GM19468 (cell line): Measurements from ENCODE around the gene TMEM115.

Source experiments
- ATAC-seq: cut with Tn5 transposase; IDR thresholded peaks from one replicate; pipeline ENCODE4 v1.9.1; 2021; ENCODE audit warnings: mild to moderate bottlenecking, moderate library complexity, moderate number of reproducible peaks; ENCODE audit not compliant: unreplicated experiment; ENCODE audit errors: extremely low read depth

The TMEM115 gene, protein sequence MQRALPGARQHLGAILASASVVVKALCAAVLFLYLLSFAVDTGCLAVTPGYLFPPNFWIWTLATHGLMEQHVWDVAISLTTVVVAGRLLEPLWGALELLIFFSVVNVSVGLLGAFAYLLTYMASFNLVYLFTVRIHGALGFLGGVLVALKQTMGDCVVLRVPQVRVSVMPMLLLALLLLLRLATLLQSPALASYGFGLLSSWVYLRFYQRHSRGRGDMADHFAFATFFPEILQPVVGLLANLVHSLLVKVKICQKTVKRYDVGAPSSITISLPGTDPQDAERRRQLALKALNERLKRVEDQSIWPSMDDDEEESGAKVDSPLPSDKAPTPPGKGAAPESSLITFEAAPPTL

DNA sequence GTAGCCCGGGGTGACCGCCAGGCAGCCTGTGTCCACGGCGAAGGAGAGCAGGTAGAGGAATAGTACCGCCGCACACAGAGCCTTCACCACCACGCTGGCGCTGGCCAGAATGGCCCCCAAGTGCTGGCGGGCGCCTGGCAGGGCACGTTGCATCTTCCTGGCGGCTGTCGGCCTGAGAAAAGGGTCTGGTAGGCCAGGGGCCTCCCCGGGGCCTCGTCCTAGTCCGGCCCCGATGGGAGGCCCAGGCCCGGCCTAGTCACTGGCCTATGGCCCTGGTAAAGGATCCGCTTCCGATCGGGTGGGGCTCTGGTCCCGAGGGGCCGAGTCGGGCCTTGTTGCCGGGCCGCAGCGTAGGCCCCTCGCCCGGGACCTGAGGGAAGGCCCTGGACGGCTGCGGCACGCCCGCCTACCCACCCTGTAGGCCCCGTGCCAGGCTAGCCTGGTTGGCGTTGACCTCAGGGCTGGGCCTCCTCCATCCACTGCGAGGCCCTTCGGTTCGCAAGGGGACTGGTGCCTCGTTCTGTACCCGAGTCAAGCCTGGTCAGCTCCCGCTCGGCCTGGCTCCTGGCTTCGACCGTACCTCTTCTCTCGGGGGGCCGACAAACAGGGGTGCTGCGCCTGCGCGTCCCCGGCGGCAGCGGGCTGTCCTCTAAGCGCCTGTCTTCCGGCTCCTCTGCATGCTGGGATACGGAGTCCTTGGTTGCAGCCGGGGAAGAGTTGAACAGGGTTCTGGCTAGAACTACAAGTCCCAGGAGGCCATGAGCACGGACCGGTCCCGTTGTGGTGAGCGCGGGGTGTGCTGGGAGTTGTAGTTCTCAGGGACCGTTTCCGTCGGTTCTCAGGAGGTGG lies at the start of gene TMEM115:
Gene TMEM115 (minus strand): TSS at position 611 of the 849 bp plus-strand sequence. CDS start 458 bp downstream, at position 153.
- ATAC-seq = peak; percentile 83

DNA sequence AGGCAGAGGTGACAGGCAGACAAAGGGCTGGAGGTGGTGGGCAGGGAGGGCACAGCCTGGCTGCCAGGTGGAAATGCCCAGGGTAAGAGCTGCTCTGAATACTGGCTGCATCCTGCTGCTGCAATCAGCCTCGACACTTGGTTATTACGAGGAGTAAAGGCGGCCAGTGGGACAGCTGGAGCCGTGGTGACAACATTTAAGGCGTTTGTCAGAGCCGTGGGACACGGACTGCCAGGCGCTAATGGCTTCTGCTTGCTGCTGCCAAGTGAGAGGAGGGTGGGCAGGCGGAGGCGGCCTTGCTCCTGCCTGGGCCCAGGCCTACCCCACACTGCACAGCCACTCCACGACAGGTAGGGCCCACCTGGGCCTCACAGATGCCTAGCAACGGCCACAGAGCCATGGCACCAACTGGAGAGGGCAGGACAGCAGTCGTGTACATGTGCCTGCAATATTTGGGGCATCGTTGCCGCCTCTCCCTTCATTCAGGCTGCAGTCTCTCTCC lies 49.2 kb upstream of the TMEM115 start:
- no peak for ATAC-seq

DNA sequence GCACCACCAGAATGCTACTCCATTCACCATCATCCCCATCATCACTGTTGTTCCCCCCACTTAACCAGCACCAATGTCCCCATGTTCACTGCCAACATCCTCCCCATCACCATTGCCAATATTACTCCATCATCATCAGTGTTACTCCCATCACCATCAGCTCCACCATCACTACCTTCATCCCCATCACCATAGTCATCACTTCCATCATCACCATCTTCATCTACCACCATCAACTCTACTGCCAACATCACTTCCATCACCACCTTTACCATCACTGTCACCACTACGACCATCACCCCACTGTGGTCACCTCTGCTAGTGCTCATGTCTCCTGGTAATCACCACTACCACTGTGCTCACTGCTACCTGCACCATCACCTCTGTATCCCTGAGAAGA lies 47.2 kb upstream of the TMEM115 start:
- no peak for ATAC-seq

DNA sequence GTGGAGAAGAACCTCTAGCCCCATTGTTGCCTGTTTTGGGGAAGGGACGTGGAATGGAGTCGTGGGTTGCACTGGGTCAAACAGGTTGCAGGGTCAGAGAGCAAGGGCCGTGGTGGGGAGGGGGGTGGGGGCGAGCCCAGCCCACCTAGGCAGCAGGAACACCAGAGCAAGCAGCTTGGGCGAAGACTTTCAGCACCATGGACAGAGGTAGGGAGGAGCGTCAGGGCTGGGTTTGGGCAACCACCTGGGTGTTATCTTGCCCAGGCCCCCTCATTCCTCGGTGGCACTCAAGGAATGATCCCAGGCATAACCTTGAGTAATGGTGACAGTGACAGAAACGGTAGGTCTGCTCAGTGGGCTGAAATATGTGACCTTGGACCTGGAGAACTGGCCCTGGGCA lies 45.9 kb upstream of the TMEM115 start:
- no peak for ATAC-seq

DNA sequence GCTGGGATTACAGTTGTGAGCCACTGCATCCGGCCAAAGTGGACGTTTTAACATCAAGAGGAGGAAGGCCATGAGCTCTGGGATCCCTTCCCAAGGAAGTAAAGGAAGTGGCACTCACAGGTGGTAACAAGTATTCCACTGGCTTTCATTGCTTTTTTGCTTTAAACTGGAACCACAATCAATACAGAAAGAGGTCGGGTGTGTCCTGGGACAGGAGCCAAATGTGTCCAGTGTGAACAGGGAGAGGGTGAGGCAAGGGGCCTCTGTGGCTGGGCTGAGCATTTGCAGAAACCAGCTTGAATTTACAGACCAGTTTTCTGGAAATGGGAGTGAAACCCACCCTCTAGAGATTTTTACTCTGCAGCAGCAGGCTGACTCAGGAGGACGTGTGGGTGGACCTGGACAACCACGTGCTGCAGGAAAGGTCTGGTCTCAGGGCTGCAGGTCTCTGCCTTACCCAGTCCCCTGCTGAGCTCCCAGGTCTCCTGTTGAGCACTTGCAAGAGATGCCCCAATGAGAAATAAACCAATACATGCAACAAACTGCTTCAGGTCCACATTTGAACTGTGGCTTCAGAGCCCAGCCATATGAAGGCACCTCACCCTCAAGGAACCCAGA lies 42.8 kb upstream of the TMEM115 start:
- ATAC-seq = no peak

DNA sequence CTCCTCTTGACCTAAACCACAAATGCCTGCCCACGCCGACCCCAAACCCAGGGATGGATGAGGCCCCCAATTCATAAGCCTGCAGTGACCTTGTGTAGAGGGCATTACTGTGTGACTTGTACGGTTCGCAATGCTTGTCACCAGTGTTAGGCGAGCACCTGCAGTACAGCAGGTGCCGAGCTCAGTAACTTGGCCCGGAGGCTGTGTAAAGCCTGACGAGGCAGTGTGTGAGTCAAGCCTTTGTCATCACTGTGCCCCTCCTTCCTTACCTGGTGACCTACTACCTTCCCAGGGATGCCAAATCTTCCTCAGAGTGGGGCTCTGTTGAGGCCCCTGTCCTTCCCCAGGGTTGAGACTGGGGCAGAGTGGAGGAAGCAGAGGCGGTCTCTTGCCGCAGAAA lies 37.2 kb upstream of the TMEM115 start:
- no peak for ATAC-seq

DNA sequence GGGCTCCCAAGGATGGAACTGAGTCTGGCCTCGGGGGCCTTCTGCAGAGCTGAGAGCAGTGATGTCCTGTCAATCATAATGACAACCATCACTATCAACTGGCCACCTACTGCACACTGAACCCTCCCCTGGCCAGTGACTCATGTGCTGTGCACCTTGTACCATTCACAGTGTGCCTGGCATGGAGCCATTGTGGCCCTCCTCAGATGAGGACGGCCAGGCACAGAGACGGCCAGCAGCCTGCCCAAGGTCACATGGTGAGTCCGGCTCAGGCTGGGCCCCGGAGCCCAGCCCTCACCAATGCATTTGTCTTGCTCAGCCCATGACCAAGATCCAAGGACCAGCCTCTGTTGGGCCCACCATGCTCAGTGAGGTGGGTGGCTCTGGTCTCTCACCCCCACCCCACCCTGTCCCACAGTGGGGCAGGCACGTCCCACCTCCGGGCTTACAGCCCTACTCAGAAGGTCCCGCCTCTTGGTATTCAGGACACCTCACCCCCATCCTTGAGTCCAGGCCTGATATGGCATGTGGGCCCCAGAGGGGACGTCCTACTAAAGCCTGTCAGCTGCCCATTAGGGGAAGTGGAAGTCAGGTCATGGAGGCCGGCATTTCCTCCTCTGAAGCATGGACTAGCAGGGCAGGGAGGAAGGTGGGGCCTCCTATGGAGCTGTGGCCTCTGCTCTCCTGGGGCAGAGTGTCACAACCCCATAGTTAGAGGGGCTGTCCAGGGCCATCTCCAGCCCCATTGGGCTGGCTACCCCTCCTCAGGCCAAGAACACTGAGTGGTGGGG lies 35.9 kb upstream of the TMEM115 start:
- ATAC-seq = no peak

DNA sequence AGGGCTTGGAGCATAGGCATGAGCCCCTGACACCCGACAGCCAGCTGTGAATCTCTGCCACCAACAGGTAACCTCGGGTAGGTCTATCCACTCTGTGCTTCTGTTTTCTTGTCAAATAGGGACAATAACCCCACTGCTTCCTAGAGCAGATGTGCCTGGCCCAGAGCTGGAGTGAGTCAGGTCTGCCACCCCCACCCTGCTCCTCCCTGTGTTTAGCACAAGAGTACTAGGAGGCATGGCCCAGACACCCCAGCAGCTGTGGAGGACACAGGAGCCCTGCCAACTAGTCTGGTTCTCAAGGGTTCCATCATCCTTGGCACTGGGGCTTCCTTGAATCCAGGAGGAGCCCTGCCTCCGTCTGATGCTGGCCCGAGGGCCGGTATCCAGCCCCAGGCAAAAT lies 33.7 kb upstream of the TMEM115 start:
- ATAC-seq = no peak

DNA sequence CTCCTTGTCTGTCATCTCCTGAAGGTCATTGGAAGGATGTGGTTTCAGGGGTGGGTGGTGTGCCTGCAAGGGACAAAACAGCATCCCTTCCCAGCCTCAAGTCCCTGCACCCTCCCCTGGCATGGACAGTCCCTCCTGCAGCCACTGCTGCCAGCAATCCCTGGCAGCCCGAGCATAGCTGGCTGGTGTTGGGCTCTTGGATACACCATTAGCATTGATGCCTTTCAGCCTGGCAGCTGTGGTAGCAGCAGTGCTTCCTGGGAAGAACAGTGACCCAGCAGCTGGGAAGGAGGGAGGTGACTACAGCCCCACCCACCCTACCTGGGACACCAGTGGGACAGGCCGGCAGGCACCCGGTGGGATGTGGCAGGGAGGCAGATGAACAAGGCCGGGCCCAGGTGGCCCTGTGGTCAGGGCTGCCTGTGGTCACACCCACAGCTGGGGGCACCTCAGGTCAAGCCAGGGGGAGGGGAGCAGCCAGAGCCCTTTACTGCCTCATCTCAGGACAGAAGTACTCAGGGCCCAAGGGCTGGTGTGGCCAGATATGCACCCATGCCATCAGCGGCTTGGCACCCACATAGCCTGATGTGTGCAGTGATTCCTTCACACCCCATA lies 32.9 kb upstream of the TMEM115 start:
- ATAC-seq = no peak

DNA sequence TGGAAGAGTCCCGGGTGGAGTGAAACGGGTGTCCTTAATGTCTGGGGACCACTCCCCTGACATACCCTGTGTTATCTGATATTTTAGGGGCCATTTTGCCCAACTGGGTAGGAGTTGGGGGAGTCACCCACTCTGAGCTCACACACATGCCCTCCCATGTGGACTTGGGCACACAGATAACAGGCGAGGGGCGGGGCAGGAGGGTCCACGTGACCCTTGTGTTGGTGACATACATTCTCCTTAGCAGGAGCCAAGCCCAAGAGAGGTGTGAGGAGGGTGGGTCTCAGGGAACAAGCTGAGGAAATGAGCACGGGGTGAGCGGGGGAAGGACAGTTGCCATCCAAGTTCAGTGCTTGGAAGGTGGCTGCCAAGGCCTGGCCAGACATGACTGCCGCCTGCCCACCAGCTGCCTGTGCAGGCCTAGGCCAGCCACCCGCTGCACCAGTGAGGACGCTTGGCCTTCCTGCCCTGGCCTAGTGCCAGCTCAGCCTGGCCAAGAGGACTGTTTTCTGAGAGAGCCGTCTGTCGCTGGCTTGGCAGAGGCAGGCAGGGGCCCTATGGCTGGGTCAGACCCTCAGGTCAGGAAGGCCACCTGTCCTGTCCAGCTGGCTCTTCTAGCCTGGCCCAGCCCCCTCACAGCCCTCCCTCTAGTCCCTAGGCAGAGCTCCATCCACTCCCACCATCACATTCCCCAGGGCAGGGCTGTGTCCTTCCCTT lies 31.3 kb upstream of the TMEM115 start:
- ATAC-seq = no peak

DNA sequence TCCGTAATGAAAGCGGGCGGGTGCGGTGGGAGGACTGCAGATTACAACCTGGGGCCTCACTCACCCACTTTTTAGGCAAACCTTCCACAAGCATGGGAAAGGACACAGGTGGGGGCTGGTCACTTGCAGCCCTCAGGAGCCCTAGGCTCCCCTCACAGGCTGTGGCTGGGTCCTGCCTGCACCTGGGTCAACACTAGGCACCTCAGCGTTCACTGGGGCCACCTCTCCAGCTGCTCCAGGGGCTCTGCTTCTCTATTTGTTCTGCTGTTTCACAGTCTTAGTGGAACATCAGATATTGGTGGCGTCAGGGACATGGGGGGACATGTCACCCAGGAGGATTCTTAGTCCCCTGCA lies 30.1 kb upstream of the TMEM115 start:
- no peak for ATAC-seq

DNA sequence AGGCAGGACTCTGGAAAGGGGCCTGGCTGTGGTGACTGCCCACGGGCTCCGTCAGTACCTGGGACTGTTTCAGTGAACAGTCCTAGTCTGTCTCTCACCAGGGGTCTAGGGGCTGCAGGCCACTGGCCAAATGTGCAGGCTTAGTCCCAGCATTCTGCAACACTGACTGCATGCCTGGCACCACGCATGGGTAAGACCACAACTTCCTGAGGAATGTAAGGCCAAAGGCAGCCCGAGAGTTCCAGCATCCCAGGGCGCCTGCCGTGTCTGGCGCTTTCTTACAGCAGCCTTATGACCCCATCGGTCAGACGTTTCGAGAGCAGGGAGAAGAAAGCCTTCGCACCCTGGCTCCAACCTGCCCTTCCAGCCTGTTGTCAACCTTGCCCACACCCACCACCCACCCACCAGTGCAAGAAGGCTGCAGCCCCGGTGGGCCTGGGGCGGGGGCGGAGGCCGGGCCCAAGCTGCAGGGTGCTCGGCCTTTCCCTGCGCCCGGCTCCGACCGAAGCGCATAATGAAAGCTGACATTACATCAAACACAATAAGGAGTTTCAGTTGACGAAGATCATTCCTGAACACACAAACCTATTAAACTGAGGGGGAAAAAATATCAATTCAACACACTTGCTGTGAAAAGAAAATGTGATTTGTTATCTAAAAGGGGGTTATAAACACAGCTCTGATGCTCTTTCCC lies 29.5 kb upstream of the TMEM115 start:
- no peak for ATAC-seq

DNA sequence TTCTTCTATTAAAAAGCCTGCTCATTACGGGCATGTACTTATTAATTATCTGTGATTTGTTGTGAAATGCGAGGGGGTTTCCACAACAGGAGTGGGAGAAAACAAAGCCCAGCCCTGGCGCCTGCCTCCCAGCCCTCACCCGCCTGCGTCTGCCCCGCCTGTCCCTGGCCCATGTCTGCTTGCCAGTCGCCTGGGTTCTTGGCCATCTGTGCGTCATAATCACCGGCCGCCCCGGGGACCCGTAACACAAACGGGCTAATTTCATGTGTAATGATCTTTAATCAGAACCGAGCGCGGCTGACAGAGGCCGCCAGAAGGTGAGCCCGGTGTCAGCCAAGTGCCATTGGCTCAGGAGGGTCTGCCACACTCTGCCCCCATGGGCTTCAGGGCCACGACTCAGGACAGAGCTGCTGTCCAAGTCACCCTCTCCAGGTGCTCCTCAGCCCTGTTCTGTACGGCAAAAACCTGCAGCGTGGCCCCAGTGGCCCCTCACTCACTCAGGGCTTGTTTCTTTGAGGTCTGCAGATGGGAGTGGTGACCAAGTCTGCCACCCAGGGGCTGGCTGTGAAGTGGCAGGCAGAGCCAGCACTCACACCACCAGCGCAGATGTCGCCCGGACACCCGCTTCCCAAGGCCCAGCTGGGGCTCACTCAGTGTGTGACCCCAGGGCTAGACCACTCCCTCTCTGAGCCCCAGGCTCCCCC lies 28.8 kb upstream of the TMEM115 start:
- ATAC-seq = no peak

DNA sequence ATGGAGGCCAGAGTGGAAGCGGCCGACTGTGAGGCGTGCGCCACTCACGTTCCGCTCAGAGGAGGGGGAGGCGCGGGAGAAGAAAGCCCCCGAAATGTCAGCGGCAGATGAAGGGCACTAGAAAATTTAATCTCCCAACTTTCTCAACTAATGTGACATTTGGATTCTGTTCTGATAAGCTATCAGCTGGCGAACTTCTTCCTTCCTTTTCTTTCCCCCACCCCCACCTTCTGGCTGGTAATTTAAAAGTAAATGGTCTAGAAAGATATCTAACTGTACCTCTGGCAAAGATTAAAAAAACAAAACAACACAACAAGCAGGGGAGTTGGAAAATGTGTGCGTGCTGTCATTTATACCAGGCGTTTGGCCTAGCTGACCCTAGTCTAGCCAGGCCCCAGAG lies 26.4 kb upstream of the TMEM115 start:
- no peak for ATAC-seq

DNA sequence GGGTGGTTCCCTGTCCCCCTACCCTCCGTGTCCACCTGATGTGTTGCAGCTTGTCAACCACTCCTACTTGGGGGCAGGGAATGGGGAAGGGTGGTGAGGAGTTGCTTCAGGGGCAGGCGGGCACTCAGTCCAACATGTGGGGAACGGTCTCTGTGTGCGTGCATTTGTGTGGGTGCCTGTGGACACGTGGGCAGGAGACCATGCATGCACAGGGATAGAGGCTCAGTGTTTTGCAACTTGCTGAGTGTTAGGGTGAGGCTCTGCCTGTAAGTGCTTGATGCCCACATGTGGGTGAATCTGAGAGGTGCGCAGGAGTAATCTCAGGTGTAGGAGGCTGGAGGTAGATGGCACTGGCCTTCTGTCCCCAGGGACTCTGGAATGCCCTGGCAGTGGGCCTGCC lies 24.4 kb upstream of the TMEM115 start:
- no peak for ATAC-seq

DNA sequence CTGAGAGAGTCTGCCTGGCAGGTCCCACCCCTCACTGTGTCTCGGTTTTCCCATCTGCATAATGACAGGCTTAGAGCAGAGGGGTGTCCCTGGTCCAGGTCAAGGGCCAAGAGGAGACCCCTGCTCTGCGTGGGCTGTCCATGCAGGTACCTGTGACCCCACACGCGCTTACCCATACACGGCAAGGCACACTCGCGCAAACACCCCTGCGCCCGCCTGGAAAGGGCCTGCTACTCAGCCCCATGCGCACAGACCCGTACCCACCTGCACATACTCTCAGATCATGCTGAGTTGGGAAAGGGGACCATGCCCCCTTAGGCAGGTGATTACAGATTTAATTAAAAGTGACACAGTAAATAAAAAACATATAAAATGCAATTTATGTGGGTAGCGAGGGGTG lies 23.4 kb upstream of the TMEM115 start:
- ATAC-seq = no peak

DNA sequence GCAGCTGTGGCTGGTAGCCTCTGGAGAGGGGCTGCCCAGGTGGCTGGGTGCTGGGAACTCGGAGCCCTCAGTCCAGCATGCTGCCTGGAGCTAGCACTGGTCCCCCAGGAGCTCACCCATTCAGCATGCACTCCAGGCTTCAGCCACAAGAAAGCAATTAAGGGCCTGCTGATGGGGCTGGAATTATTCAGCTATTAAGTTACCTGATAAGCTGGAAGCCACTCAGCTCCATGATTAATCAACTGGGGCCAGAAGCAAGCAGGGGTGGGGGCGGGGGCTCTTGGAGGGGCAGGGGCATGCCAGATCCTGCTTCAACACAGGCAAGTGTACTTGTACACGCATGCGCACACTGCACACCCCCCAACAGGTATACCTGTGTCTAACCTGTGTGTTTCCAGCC lies 22.1 kb upstream of the TMEM115 start:
- ATAC-seq = no peak
